Trophoblast cell (in vitro differentiated cells and primary cell): ENCODE results near the gene CEP72.
"Not testable (repeated sequence)": the region's sequence is repeated elsewhere in the genome, so short reads cannot be mapped to it uniquely, and the experiment has no call there.

Experiments
- DNase-seq, 2 donors: peaks; one replicate each; pipeline ENCODE4 v3.0.0-alpha.2; 2016
- H2AFZ ChIP-seq: 2 replicates; pipeline ENCODE4 v1.6.1; 2013; ENCODE audit warnings: low read length, moderate library complexity, mild to moderate bottlenecking; ENCODE audit not compliant: insufficient read depth, poor library complexity
- H2AK5ac ChIP-seq: 2 replicates; pipeline ENCODE4 v1.6.1; 2013; ENCODE audit warnings: mild to moderate bottlenecking, low read length
- H2BK120ac ChIP-seq: 2 replicates; pipeline ENCODE4 v1.6.1; 2013; ENCODE audit warnings: low read length, mild to moderate bottlenecking, moderate library complexity; ENCODE audit not compliant: insufficient read depth, poor library complexity
- H2BK12ac ChIP-seq: 2 replicates; pipeline ENCODE4 v1.6.1; 2013; ENCODE audit warnings: mild to moderate bottlenecking, low read length, moderate library complexity
- H2BK5ac ChIP-seq: 2 replicates; pipeline ENCODE4 v1.6.1; 2013; ENCODE audit warnings: low read length, low read depth, moderate library complexity, mild to moderate bottlenecking; ENCODE audit not compliant: poor library complexity
- H3K14ac ChIP-seq: 2 replicates; pipeline ENCODE4 v1.6.1; 2013; ENCODE audit warnings: mild to moderate bottlenecking, low read length
- H3K18ac ChIP-seq: 2 replicates; pipeline ENCODE4 v1.6.1; 2013; ENCODE audit warnings: mild to moderate bottlenecking, low read length
- H3K23ac ChIP-seq: 2 replicates; pipeline ENCODE4 v1.6.1; 2013; ENCODE audit warnings: low read length
- H3K27ac ChIP-seq: 2 replicates; pipeline ENCODE4 v1.5.1; 2013; ENCODE audit warnings: low read depth, mild to moderate bottlenecking, inconsistent platforms, low read length, moderate library complexity
- H3K27me3 ChIP-seq: 2 replicates; pipeline ENCODE4 v1.6.1; 2013; ENCODE audit warnings: inconsistent platforms, mild to moderate bottlenecking, low read length, moderate library complexity; ENCODE audit not compliant: insufficient read depth
- H3K36me3 ChIP-seq, 2 experiments: 1 replicate in 1 of 2; 2 replicates in 1 of 2; pipeline ENCODE4 v1.6.1; 2013; ENCODE audit warnings: low read length in 2 of 2, mild to moderate bottlenecking in 2 of 2, moderate library complexity in 1 of 2; ENCODE audit not compliant: insufficient read depth in 2 of 2, control insufficient read depth in 1 of 2
- H3K4ac ChIP-seq: 2 replicates; pipeline ENCODE4 v1.6.1; 2013; ENCODE audit warnings: low read depth, mild to moderate bottlenecking, low read length, moderate library complexity
- H3K4me1 ChIP-seq, 2 experiments: 1 replicate in 1 of 2; 2 replicates in 1 of 2; pipeline ENCODE4 v1.6.1; 2013; ENCODE audit warnings: low read length in 2 of 2, mild to moderate bottlenecking in 2 of 2, moderate library complexity in 1 of 2; ENCODE audit not compliant: insufficient read depth in 2 of 2, control insufficient read depth in 1 of 2
- H3K4me2 ChIP-seq: 2 replicates; pipeline ENCODE4 v1.6.1; 2013; ENCODE audit warnings: inconsistent platforms, mild to moderate bottlenecking, low read length, moderate library complexity
- H3K4me3 ChIP-seq: 2 replicates; pipeline ENCODE4 v1.5.1; 2013; ENCODE audit warnings: mild to moderate bottlenecking, low read depth, low read length, inconsistent platforms
- H3K79me1 ChIP-seq: one replicate; pipeline ENCODE4 v1.6.1; 2013; ENCODE audit warnings: low read length
- H3K79me2 ChIP-seq: 2 replicates; pipeline ENCODE4 v1.6.1; 2013; ENCODE audit warnings: low read length, mild to moderate bottlenecking; ENCODE audit not compliant: control insufficient read depth, insufficient read depth, poor library complexity
- H3K9ac ChIP-seq: 2 replicates; pipeline ENCODE4 v1.6.1; 2013; ENCODE audit warnings: mild to moderate bottlenecking, low read length
- H3K9me3 ChIP-seq: 2 replicates; pipeline ENCODE4 v1.6.1; 2013; ENCODE audit warnings: low read depth, mild to moderate bottlenecking, control low read depth, inconsistent platforms, low read length; ENCODE audit not compliant: insufficient read depth
- H4K12ac ChIP-seq: 2 replicates; pipeline ENCODE4 v1.6.1; 2013; ENCODE audit warnings: low read depth, mild to moderate bottlenecking, low read length, moderate library complexity
- H4K8ac ChIP-seq: 2 replicates; pipeline ENCODE4 v1.6.1; 2013; ENCODE audit warnings: low read depth, mild to moderate bottlenecking, low read length, moderate library complexity
- H4K91ac ChIP-seq: one replicate; pipeline ENCODE4 v1.6.1; 2013; ENCODE audit warnings: low read depth, mild to moderate bottlenecking, low read length, moderate library complexity
- WGBS: extraction: QIAGEN DNeasy Blood & Tissue Kit; methylation state at CpG from one replicate; pipeline ENCODE4 v1.1.7; 2013; ENCODE audit warnings: missing lambda C conversion rate; ENCODE audit not compliant: insufficient read length, insufficient coverage; ENCODE audit errors: extremely low coverage; 5-methylcytosine and 5-hydroxymethylcytosine counted together

The CEP72 gene

GRCh38 chr5:605090-605489 is 7.0 kb upstream of the CEP72 start:
- H3K14ac ChIP-seq, H3K79me2 ChIP-seq, H3K9me3 ChIP-seq, H3K4me3 ChIP-seq, H3K18ac ChIP-seq, H2AFZ ChIP-seq, H2BK5ac ChIP-seq, H4K91ac ChIP-seq, H2BK120ac ChIP-seq, H4K12ac ChIP-seq, H3K79me1 ChIP-seq, H3K9ac ChIP-seq, H3K36me3 ChIP-seq, H3K4me2 ChIP-seq, DNase-seq, H4K8ac ChIP-seq, H3K4me1 ChIP-seq, H3K4ac ChIP-seq, H3K27ac ChIP-seq, H3K27me3 ChIP-seq, H3K23ac ChIP-seq, H2AK5ac ChIP-seq, H2BK12ac ChIP-seq: not testable (repeated sequence)
- no CpG with 5 or more reads among the region's 6 CpGs for WGBS

DNA sequence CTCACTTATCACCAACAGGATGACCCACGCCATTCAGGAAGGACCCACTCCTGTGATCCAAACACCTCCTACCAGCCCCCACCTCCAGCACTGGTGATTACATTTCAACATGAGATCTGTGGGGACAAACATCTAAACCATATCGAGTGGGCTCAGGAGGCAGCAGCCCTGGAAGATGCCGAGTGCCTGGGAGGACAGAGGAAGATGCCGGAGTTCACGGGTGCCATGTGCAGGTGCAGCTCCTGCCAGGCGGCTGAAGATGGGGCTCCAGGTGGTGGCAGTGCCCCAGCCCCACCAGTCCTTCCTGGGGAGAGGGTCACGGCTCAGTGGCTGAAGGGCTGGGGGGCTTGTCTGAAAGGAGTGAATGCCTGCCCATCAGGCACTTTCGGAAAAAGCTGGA is 6.1 kb upstream of the CEP72 start:
- Histone ChIP-seq H3K4ac (no peak overlapping the region), H2BK5ac (no peak overlapping the region), H3K4me1 (no peaks in the 10 kb centered on the region), H3K9me3 (peaks cover 10% of the 10 kb centered on the region), H2AK5ac (no peak overlapping the region), H4K91ac (no peak overlapping the region), H3K9ac (no peak overlapping the region), H4K8ac (no peak overlapping the region), H3K4me2 (no peak overlapping the region), H3K14ac (no peak overlapping the region), H3K27me3 (no peaks in the 10 kb centered on the region), H3K79me2 (no peaks in the 10 kb centered on the region), H3K36me3 (peaks cover 0 to 2% of the 10 kb centered on the region in 2 experiments), H2BK120ac (no peak overlapping the region), H3K79me1 (no peaks in the 10 kb centered on the region), H2AFZ (no peak overlapping the region), H2BK12ac (no peak overlapping the region), H3K27ac (no peak overlapping the region), H3K4me3 (no peak overlapping the region), H3K23ac (no peak overlapping the region), H4K12ac (no peak overlapping the region), H3K18ac (no peak overlapping the region)
- DNase-seq, result no peak
- no CpG with 5 or more reads among the region's 8 CpGs for WGBS

- Histone ChIP-seq H4K12ac (no peak overlapping the region), H2BK5ac (no peak overlapping the region), H3K9me3 (peaks cover 12% of the 10 kb centered on the region), H3K4me3 (no peak overlapping the region), H2BK120ac (no peak overlapping the region), H2BK12ac (no peak overlapping the region), H3K18ac (no peak overlapping the region), H3K27me3 (no peaks in the 10 kb centered on the region), H3K36me3 (peaks cover 0 to 2% of the 10 kb centered on the region in 2 experiments), H3K4me1 (peaks cover 5% of the 10 kb centered on the region in 2 experiments), H2AK5ac (no peak overlapping the region), H3K4ac (no peak overlapping the region), H3K4me2 (no peak overlapping the region), H4K91ac (no peak overlapping the region), H3K27ac (no peak overlapping the region), H3K79me1 (peaks cover under 1% of the 10 kb centered on the region), H3K9ac (no peak overlapping the region), H4K8ac (no peak overlapping the region), H2AFZ (no peak overlapping the region), H3K14ac (no peak overlapping the region), H3K23ac (no peak overlapping the region), H3K79me2 (peaks cover 2% of the 10 kb centered on the region)
- no peak for DNase-seq
- WGBS, result no CpG with 5 or more reads among the region's 21 CpGs
Observed at GRCh38 chr5:606526-607399, 5.4 kb upstream of the CEP72 start.

DNA sequence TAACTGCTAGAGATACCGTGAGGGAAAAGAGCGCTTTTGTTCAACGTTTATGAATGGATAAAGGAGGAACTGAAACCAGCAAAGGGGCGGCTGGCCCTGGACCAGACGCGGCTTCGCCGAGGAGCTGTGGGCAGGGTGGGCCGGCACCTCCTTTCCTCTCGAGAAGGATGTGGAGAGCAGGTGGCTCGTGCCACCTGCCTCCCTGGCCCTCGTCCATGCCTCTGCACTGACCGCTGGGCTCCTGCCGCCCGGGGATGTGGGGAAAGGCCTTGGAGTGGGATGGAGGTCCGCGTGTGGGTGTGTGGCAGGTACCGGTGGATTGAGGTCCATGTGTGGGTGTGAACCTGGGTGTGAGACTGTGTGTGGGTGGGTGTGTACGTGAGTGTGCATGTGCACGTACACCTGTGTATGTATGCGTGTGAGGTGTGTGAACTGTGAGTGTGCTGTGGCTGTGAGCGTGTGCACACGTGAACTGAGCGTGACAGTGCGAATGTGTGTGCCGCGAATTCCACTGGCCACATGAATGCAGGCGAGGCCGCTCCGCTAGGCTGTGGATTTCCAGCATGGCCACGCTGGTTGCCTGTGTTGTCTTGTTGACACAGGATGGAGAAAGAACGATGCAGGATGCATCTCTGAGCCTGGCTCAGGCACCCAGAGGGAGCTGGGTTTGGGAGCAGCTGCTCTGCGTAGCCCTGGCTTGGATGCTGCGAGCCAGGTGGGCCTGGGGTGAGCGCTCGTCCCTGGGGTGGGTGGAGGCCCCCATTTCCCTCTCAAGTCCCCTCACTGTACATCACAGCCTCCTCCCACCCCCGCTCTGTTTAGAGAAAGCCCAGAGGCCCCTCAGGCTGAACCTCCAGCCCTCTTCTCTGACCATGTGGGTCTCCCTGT is 4.4 kb upstream of the CEP72 start:
- Histone ChIP-seq H3K79me1 (peaks cover 6% of the 10 kb centered on the region), H3K14ac (no peak overlapping the region), H3K27ac (no peak overlapping the region), H2BK12ac (no peak overlapping the region), H2AFZ (no peak overlapping the region), H3K9me3 (peaks cover 12% of the 10 kb centered on the region), H3K4me2 (no peak overlapping the region), H3K36me3 (peaks cover 0 to 2% of the 10 kb centered on the region in 2 experiments), H2BK5ac (no peak overlapping the region), H3K9ac (no peak overlapping the region), H2BK120ac (no peak overlapping the region), H3K4me3 (no peak overlapping the region), H3K18ac (no peak overlapping the region), H3K4me1 (peaks cover 5% of the 10 kb centered on the region in 2 experiments), H3K4ac (no peak overlapping the region), H4K8ac (no peak overlapping the region), H4K91ac (no peak overlapping the region), H3K23ac (no peak overlapping the region), H2AK5ac (no peak overlapping the region), H3K79me2 (peaks cover 5% of the 10 kb centered on the region), H4K12ac (no peak overlapping the region), H3K27me3 (no peaks in the 10 kb centered on the region)
- WGBS, result no CpG with 5 or more reads among the region's 37 CpGs
- DNase-seq, result no peak
